ENCODE measurements around the gene NUMA1. TPM values are rescaled to one million over a fixed set of nuclear protein-coding genes. Genes with fewer than 3 reads are reported as not detected.

Gene NUMA1
- total and polyA plus RNA-seq, 2 of the 8 experiments (the other 6 are each of a cell fraction or from before 2014, with no cell fraction given), result 101 to 107 TPM

DNA sequence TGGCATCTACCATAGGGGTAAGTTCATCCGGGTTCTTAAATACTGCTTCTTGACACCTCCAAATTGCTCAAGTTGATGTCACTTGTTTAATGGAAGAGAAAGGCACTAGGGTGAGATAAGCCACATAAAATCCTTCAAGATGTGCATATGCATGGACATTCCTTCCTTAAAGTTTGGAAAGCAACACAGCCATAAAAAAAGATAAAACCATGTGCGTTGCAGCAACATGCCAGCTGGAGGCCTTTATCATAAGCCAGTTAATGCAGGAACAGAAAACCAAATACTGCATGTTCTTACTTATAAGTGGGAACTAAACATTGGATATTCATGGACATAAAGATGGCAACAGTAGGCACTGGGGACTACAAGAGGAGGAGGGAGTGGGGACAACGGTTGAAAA, 89.6 kb downstream of the NUMA1 start:
- H3K27me3 ChIP-seq (replicated peaks in 1 of 4; ENCODE audit: control insufficient read depth in 3 of 4, extremely low read depth in 1 of 4, insufficient read depth in 3 of 4, low read length in 3 of 4), result no peaks in the 10 kb centered on the region
- ChIA-PET POLR2A (ENCODE audit: partially characterized antibody) (interaction anchor here (1.2 to 1.8 kb wide), 2 partner anchors 16 to 24 kb away, joined by 3 to 5 read pairs; no protein-coding TSS in a partner anchor), CTCF (ENCODE audit: partially characterized antibody) (interaction anchor here (1.3 to 5.4 kb wide), 2 partner anchors 13 to 100 kb away, joined by 5 to 54 read pairs; no protein-coding TSS in a partner anchor)
- no peak overlapping the region for H2BK15ac ChIP-seq (ENCODE audit: low read length)
- no peak overlapping the region for H2BK12ac ChIP-seq (ENCODE audit: low read depth, low read length)
- H3K14ac ChIP-seq (ENCODE audit: insufficient read length), result no peak overlapping the region
- no peak for FAIRE-seq
- no peak overlapping the region for H2AK5ac ChIP-seq (ENCODE audit: low read depth, low read length)
- no peak overlapping the region for H3K4ac ChIP-seq (replicated peaks; ENCODE audit: insufficient read length, low read depth, low read length)
- no peaks in the 10 kb centered on the region for H3K23me2 ChIP-seq (ENCODE audit: low read depth, low read length)
- no peak overlapping the region for H4K91ac ChIP-seq (replicated peaks; ENCODE audit: insufficient read length, low read length)
- H3K4me1 ChIP-seq (replicated peaks in 1 of 4; ENCODE audit: control insufficient read depth in 3 of 4, insufficient read depth in 4 of 4, low read length in 3 of 4), result no peaks in the 10 kb centered on the region
- H3K56ac ChIP-seq (replicated peaks; ENCODE audit: insufficient read length, low read depth, low read length), result no peak overlapping the region
- H2AFZ ChIP-seq (ENCODE audit: low read length), result no peak overlapping the region
- WGBS, 2 experiments (ENCODE audit: extremely low coverage in 1 of 2, insufficient coverage in 1 of 2, insufficient read length in 1 of 2, insufficient replicate concordance in 2 of 2, low coverage in 1 of 2, low lambda C conversion rate in 2 of 2, missing lambda C conversion rate in 1 of 2), result 83% methylated on average over 3 of the region's 3 CpGs; no CpG with 5 or more reads in 1 of the 2 experiments
- no peak overlapping the region for H3K23ac ChIP-seq (ENCODE audit: insufficient read length)
- H3K79me2 ChIP-seq (ENCODE audit: control insufficient read depth in 1 of 2, insufficient read depth in 2 of 2, low read length in 2 of 2), result no peaks in the 10 kb centered on the region; a peak in 1 of 4 replicates
- no peak overlapping the region for H3K4me2 ChIP-seq (ENCODE audit: insufficient read depth in 1 of 2, low read depth in 2 of 2, low read length in 2 of 2)
- H3K4me3 ChIP-seq (ENCODE audit: extremely low read depth in 1 of 4, insufficient read depth in 2 of 4, low read depth in 3 of 4, low read length in 4 of 4), result no peak overlapping the region
- no peaks in the 10 kb centered on the region for H3K79me1 ChIP-seq (ENCODE audit: low read depth, low read length)
- H3K27ac ChIP-seq (ENCODE audit: low read depth, low read length), result no peak overlapping the region
- no peak overlapping the region for H4K8ac ChIP-seq (ENCODE audit: extremely low read depth, insufficient read depth, low read length)
- H3K9me3 ChIP-seq (ENCODE audit: insufficient read depth in 2 of 2, low read depth in 1 of 2, low read length in 1 of 2), result no peaks in the 10 kb centered on the region
- H4K5ac ChIP-seq (ENCODE audit: insufficient read length, low read depth, low read length), result no peak overlapping the region
- H3K9ac ChIP-seq (replicated peaks in 1 of 4; ENCODE audit: extremely low read depth in 1 of 4, low read depth in 3 of 4, low read length in 3 of 4), result no peak overlapping the region
- H3K18ac ChIP-seq (ENCODE audit: extremely low read depth, low read length), result no peak overlapping the region
- H2BK5ac ChIP-seq (ENCODE audit: low read depth, low read length), result no peak overlapping the region
- H2BK20ac ChIP-seq (ENCODE audit: low read length), result no peak overlapping the region
- no peak overlapping the region for H2BK120ac ChIP-seq (replicated peaks; ENCODE audit: low read depth, low read length)
- H4K20me1 ChIP-seq (replicated peaks in 1 of 2; ENCODE audit: control insufficient read depth in 1 of 2, insufficient read depth in 2 of 2, low read length in 2 of 2), result peaks cover 3 to 5% of the 10 kb centered on the region in 2 experiments
- DNase-seq (ENCODE audit: low read depth in 1 of 2, low spot score in 2 of 2), result no peak
- peaks cover 5 to 10% (median 8%) of the 10 kb centered on the region in 4 experiments; a peak in 7 of 8 replicates for H3K36me3 ChIP-seq (ENCODE audit: control insufficient read depth in 2 of 4, insufficient read depth in 4 of 4, low read length in 3 of 4)
- TF ChIP-seq EGR1 (IDR thresholded peaks at IDR 0.05; ENCODE audit: borderline replicate concordance, low read depth, low read length) (no peak), JUND (IDR thresholded peaks at IDR 0.05; ENCODE audit: low read length) (no peak), RAD21 (IDR thresholded peaks at IDR 0.05 in 1 of 2, conservative IDR thresholded peaks at IDR 0.05 in 1 of 2; ENCODE audit: low read depth in 2 of 2, low read length in 2 of 2) (no peak), SP2 (IDR thresholded peaks at IDR 0.05; ENCODE audit: low read length) (no peak), CBX8 (IDR thresholded peaks at IDR 0.05; ENCODE audit: borderline replicate concordance, low read depth, low read length) (no peak), CEBPB (IDR thresholded peaks at IDR 0.05; ENCODE audit: low read depth, low read length) (no peak), BRCA1 (IDR thresholded peaks at IDR 0.05; ENCODE audit: low read depth, low read length) (no peak), SIRT6 (IDR thresholded peaks at IDR 0.05; ENCODE audit: low read length) (no peak), KDM4A (IDR thresholded peaks at IDR 0.05; ENCODE audit: low read depth, low read length, severe bottlenecking) (no peak), EP300 (IDR thresholded peaks at IDR 0.05; ENCODE audit: borderline replicate concordance in 1 of 2, low read depth in 2 of 2, low read length in 2 of 2) (no peak), SIN3A (conservative IDR thresholded peaks at IDR 0.05 in 1 of 2, IDR thresholded peaks at IDR 0.05 in 1 of 2; ENCODE audit: low read depth in 1 of 2, low read length in 2 of 2) (no peak), CBX5 (IDR thresholded peaks at IDR 0.05; ENCODE audit: low read depth, low read length) (no peak), TAF7 (optimal IDR thresholded peaks at IDR 0.05; ENCODE audit: borderline replicate concordance, low read depth, low read length) (no peak)
- TF ChIP-seq, protein P1, sequence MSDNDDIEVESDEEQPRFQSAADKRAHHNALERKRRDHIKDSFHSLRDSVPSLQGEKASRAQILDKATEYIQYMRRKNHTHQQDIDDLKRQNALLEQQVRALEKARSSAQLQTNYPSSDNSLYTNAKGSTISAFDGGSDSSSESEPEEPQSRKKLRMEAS (IDR thresholded peaks at IDR 0.05), result no peak
